ENCODE data around the gene SLC16A8. TPM values are rescaled to one million over a fixed set of nuclear protein-coding genes. Genes with fewer than 3 reads are reported as not detected.

SLC16A8 gene
- total RNA-seq, 4 donors from 2014 or later = 1.4 TPM; not detected in 3

GRCh38 chr22:38070250-38070921, 13.6 kb downstream of the SLC16A8 start:
- Histone ChIP-seq H3K4me1 (no peaks in the 10 kb centered on the region), H3K36me3 (no peaks in the 10 kb centered on the region), H3K27ac (peak overlapping the region; percentile 66 to 83), H3K27me3 (no peaks in the 10 kb centered on the region), H3K4me3 (no peak overlapping the region), H3K9me3 (no peaks in the 10 kb centered on the region)
- intact Hi-C loops (cut with DNase I; ENCODE audit: low total_unique reads) = no loop called here
- DNase-seq = no peak
- TF ChIP-seq POLR2A (IDR thresholded peaks at IDR 0.05) (no peak), CTCF (IDR thresholded peaks at IDR 0.05) (no peak)

GRCh38 chr22:38069372-38070249, 14.4 kb downstream of the SLC16A8 start:
- no peaks in the 10 kb centered on the region for H3K4me1 ChIP-seq
- no peak overlapping the region for H3K4me3 ChIP-seq
- H3K36me3 ChIP-seq = no peaks in the 10 kb centered on the region
- H3K27me3 ChIP-seq = no peaks in the 10 kb centered on the region
- intact Hi-C loops (cut with DNase I; ENCODE audit: low total_unique reads) = loop anchor here (10.0 kb wide), 1 partner anchor 505 kb away; the partner anchor contains the start of gene DMC1
- H3K27ac ChIP-seq = peak overlapping the region; percentile 66 to 83
- H3K9me3 ChIP-seq = no peaks in the 10 kb centered on the region
- peak; percentile 71 to 74 for DNase-seq
- TF ChIP-seq CTCF (IDR thresholded peaks at IDR 0.05) (peak; percentile 55 to 68 (median 64)), POLR2A (IDR thresholded peaks at IDR 0.05) (no peak)

GRCh38 chr22:38068641-38069371, 15.2 kb downstream of the SLC16A8 start:
- Histone ChIP-seq H3K27me3 (no peaks in the 10 kb centered on the region), H3K27ac (peak overlapping the region; percentile 66 to 83), H3K4me3 (no peak overlapping the region), H3K4me1 (no peaks in the 10 kb centered on the region), H3K9me3 (no peaks in the 10 kb centered on the region), H3K36me3 (no peaks in the 10 kb centered on the region)
- no peak for DNase-seq
- TF ChIP-seq POLR2A (IDR thresholded peaks at IDR 0.05) (no peak), CTCF (IDR thresholded peaks at IDR 0.05) (no peak)
- intact Hi-C loops (cut with DNase I; ENCODE audit: low total_unique reads) = loop anchor here (10.0 kb wide), 1 partner anchor 506 kb away; the partner anchor contains the start of gene DMC1

GRCh38 chr22:38067761-38068360, 16.1 kb downstream of the SLC16A8 start:
- Histone ChIP-seq H3K27me3 (no peaks in the 10 kb centered on the region), H3K36me3 (no peaks in the 10 kb centered on the region), H3K4me3 (no peak overlapping the region), H3K27ac (peak overlapping the region in 1 of 2 donors; percentile 83), H3K4me1 (no peaks in the 10 kb centered on the region), H3K9me3 (no peaks in the 10 kb centered on the region)
- no peak for TF ChIP-seq POLR2A (IDR thresholded peaks at IDR 0.05)
- TF ChIP-seq CTCF (IDR thresholded peaks at IDR 0.05) = no peak
- intact Hi-C loops (cut with DNase I; ENCODE audit: low total_unique reads) = loop anchor here (10.0 kb wide), 1 partner anchor 507 kb away; the partner anchor contains the start of gene DMC1
- DNase-seq = no peak

All from uterus (tissue), 4 donors.